Measurements from ENCODE around the gene SERTAD2.
A peak's percentile ranks its signal among the peaks of the same experiment; 100 is the strongest.

- peak in 2 of 7 experiments; percentile 9 to 21 for TF ChIP-seq CTCF (IDR thresholded peaks at IDR 0.05)
- no peak for TF ChIP-seq POLR2A (IDR thresholded peaks at IDR 0.05)
Measured at GRCh38 chr2:64655018-64655664, 1.4 kb upstream of the SERTAD2 start.

Data from body of pancreas (tissue), 4 donors.